Esophagus squamous epithelium (tissue), 4 donors: ENCODE data around the gene C10orf95.

Source experiments
- CTCF ChIP-seq, 6 experiments: fragments of 450-650 bp in 4 of 6; fragments of 200-600 bp in 2 of 6; sonication (generic) in 2 of 6; IDR thresholded peaks; one replicate each; pipeline ENCODE4 v1.5.1; 2016 to 2019; ENCODE audit warnings: antibody characterized with exemption in 6 of 6, mild to moderate bottlenecking in 4 of 6, moderate library complexity in 4 of 6
- POLR2A ChIP-seq, 4 donors: fragments of 450-650 bp; IDR thresholded peaks; one replicate each; pipeline ENCODE4 v1.6.1; 2017; ENCODE audit warnings: antibody characterized with exemption in 4 of 4, mild to moderate bottlenecking in 4 of 4, moderate library complexity in 3 of 4

- TF ChIP-seq CTCF (IDR thresholded peaks at IDR 0.05) (no peak), POLR2A (IDR thresholded peaks at IDR 0.05) (no peak)
Observed at GRCh38 chr10:102402512-102402896, 48.8 kb downstream of the C10orf95 start.
